ENCODE measurements around the gene NUTM1.

The NUTM1 gene

GRCh38 chr15:34327906-34328305, 15.2 kb upstream of the NUTM1 start:
- Histone ChIP-seq H3K27ac (no peak overlapping the region), H3K27me3 (no peaks in the 10 kb centered on the region), H3K9me3 (no peaks in the 10 kb centered on the region), H3K4me3 (no peak overlapping the region), H3K4me1 (no peaks in the 10 kb centered on the region), H3K36me3 (no peaks in the 10 kb centered on the region)
- no peak for TF ChIP-seq CTCF (IDR thresholded peaks at IDR 0.05)
- no peak for DNase-seq
- intact Hi-C loops (cut with DNase I; ENCODE audit: low total_unique reads) = no loop called here

- H3K27me3 ChIP-seq = no peaks in the 10 kb centered on the region
- no peaks in the 10 kb centered on the region for H3K36me3 ChIP-seq
- peaks cover 0 to 8% (median 0%) of the 10 kb centered on the region in 4 donors for H3K4me1 ChIP-seq
- H3K4me3 ChIP-seq = no peak overlapping the region
- H3K9me3 ChIP-seq = no peaks in the 10 kb centered on the region
- no peak overlapping the region for H3K27ac ChIP-seq
- DNase-seq = no peak
- intact Hi-C loops (cut with DNase I; ENCODE audit: low total_unique reads) = no loop called here
- TF ChIP-seq CTCF (IDR thresholded peaks at IDR 0.05) = no peak
Observed at GRCh38 chr15:34329006-34329405, 14.1 kb upstream of the NUTM1 start.

- Histone ChIP-seq H3K4me3 (no peak overlapping the region), H3K9me3 (no peaks in the 10 kb centered on the region), H3K27me3 (no peaks in the 10 kb centered on the region), H3K36me3 (no peaks in the 10 kb centered on the region), H3K4me1 (peaks cover 0 to 19% (median 0%) of the 10 kb centered on the region in 4 donors), H3K27ac (no peak overlapping the region)
- no peak for TF ChIP-seq CTCF (IDR thresholded peaks at IDR 0.05)
- intact Hi-C loops (cut with DNase I; ENCODE audit: low total_unique reads) = no loop called here
- no peak for DNase-seq
Observed at GRCh38 chr15:34330279-34330678, 12.8 kb upstream of the NUTM1 start.

- no peak for DNase-seq
- TF ChIP-seq CTCF (IDR thresholded peaks at IDR 0.05) = no peak
- intact Hi-C loops (cut with DNase I; ENCODE audit: low total_unique reads) = no loop called here
- Histone ChIP-seq H3K36me3 (no peaks in the 10 kb centered on the region), H3K9me3 (no peaks in the 10 kb centered on the region), H3K4me1 (peaks cover 0 to 34% (median 4%) of the 10 kb centered on the region in 4 donors), H3K4me3 (no peak overlapping the region), H3K27ac (no peak overlapping the region), H3K27me3 (no peaks in the 10 kb centered on the region)
Observed at GRCh38 chr15:34331809-34332208, 11.3 kb upstream of the NUTM1 start.

GRCh38 chr15:34332553-34333120, 10.5 kb upstream of the NUTM1 start:
- Histone ChIP-seq H3K4me3 (no peak overlapping the region), H3K27ac (no peak overlapping the region), H3K27me3 (no peaks in the 10 kb centered on the region), H3K4me1 (peaks cover 0 to 37% (median 7%) of the 10 kb centered on the region in 4 donors), H3K36me3 (no peaks in the 10 kb centered on the region), H3K9me3 (no peaks in the 10 kb centered on the region)
- TF ChIP-seq CTCF (IDR thresholded peaks at IDR 0.05) = no peak
- DNase-seq = no peak
- intact Hi-C loops (cut with DNase I; ENCODE audit: low total_unique reads) = no loop called here

- Histone ChIP-seq H3K4me3 (peak overlapping the region in 1 of 2 donors; percentile 18), H3K9me3 (no peaks in the 10 kb centered on the region), H3K36me3 (no peaks in the 10 kb centered on the region), H3K27me3 (no peaks in the 10 kb centered on the region), H3K27ac (peak overlapping the region in 1 of 2 donors; percentile 14), H3K4me1 (peaks cover 0 to 43% (median 10%) of the 10 kb centered on the region in 4 donors)
- DNase-seq = no peak
- intact Hi-C loops (cut with DNase I; ENCODE audit: low total_unique reads) = no loop called here
- TF ChIP-seq CTCF (IDR thresholded peaks at IDR 0.05) = no peak
Observed at GRCh38 chr15:34334672-34335071, 8.4 kb upstream of the NUTM1 start.
